SK-N-SH (cell line): ENCODE measurements around the gene TRAM2. TPM values are rescaled to one million over a fixed set of nuclear protein-coding genes. Genes with fewer than 3 reads are reported as not detected.

Source experiments
- CTCF ChIA-PET: fragments of 300-600, 350-600 bp; formaldehyde crosslinking; extraction: SDS; loops from one replicate; lab custom pipeline; 2021; lab: Yijun Ruan, JAX
- POLR2A ChIA-PET: fragments of 350-600 bp; sonication (Branson Sonifier 250); formaldehyde crosslinking; extraction: SDS; loops from one replicate; lab custom pipeline; 2020; ENCODE audit warnings: antibody characterized with exemption, inconsistent platforms; lab: Yijun Ruan, JAX
- DNase-seq: peaks from one replicate; pipeline ENCODE4 v3.0.0; 2012
- H2AFZ ChIP-seq: fragments of 200-600 bp; sonication (generic); 2 replicates; pipeline ENCODE4 v1.8.1; 2016; ENCODE audit warnings: antibody characterized with exemption, mild to moderate bottlenecking, low read depth
- H3F3A ChIP-seq: fragments of 200-600 bp; sonication (generic); replicated peaks from 2 replicates; pipeline ENCODE3; 2016; ENCODE audit warnings: antibody characterized with exemption, mild to moderate bottlenecking; ENCODE audit not compliant: insufficient read depth
- H3K27ac ChIP-seq, 2 experiments: fragments of 200-500 bp in 1 of 2; fragments of 200-600 bp in 1 of 2; sonication (Bioruptor generic) in 1 of 2; sonication (generic), shearing (Covaris generic) in 1 of 2; 2 replicates each; pipeline versions ENCODE4 v1.5.1 to v1.6.1; 2014 to 2016; ENCODE audit warnings: low read depth in 2 of 2, inconsistent platforms in 1 of 2, low read length in 1 of 2, mild to moderate bottlenecking in 1 of 2, mixed read lengths in 1 of 2
- H3K27me3 ChIP-seq: fragments of 200-600 bp; sonication (generic), shearing (Covaris generic); 2 replicates; pipeline ENCODE4 v1.6.1; 2016; ENCODE audit warnings: mixed run types; ENCODE audit not compliant: insufficient read depth
- H3K36me3 ChIP-seq, 2 experiments: fragments of 200-500 bp in 1 of 2; fragments of 200-600 bp in 1 of 2; sonication (Bioruptor generic) in 1 of 2; sonication (generic) in 1 of 2; replicated peaks in 1 of 2; 2 replicates each; pipeline versions ENCODE3 to v1.5.1; 2014 to 2016; ENCODE audit warnings: low read length in 1 of 2, mild to moderate bottlenecking in 1 of 2; ENCODE audit not compliant: insufficient read depth in 2 of 2, control insufficient read depth in 1 of 2
- H3K4me1 ChIP-seq, 2 experiments: fragments of 200-500 bp in 1 of 2; fragments of 200-600 bp in 1 of 2; sonication (Bioruptor generic) in 1 of 2; sonication (generic), shearing (Covaris generic) in 1 of 2; 2 replicates each; pipeline versions ENCODE4 v1.5.1 to v1.6.1; 2014 to 2016; ENCODE audit warnings: low read depth in 1 of 2, low read length in 1 of 2, mixed run types in 1 of 2; ENCODE audit not compliant: insufficient read depth in 2 of 2, control insufficient read depth in 1 of 2
- H3K4me2 ChIP-seq: fragments of 200-600 bp; sonication (generic), shearing (Covaris generic); 2 replicates; pipeline ENCODE4 v1.6.1; 2017; ENCODE audit warnings: mixed run types
- H3K4me3 ChIP-seq, 2 experiments: fragments of 200-500 bp in 1 of 2; fragments of 200-600 bp in 1 of 2; sonication (Bioruptor generic) in 1 of 2; sonication (generic), shearing (Covaris generic) in 1 of 2; 2 replicates each; pipeline versions ENCODE4 v1.5.1 to v1.8.1; 2014 to 2016; ENCODE audit warnings: low read depth in 2 of 2, inconsistent platforms in 1 of 2, low read length in 1 of 2, mild to moderate bottlenecking in 1 of 2, mixed read lengths in 1 of 2, moderate library complexity in 1 of 2
- H3K79me2 ChIP-seq: fragments of 200-600 bp; sonication (generic); 2 replicates; pipeline ENCODE4 v1.8.1; 2017; ENCODE audit warnings: mild to moderate bottlenecking; ENCODE audit not compliant: insufficient read depth
- H3K9ac ChIP-seq: fragments of 200-600 bp; sonication (generic); 2 replicates; pipeline ENCODE4 v1.6.1; 2017; ENCODE audit warnings: mixed run types
- H3K9me2 ChIP-seq: fragments of 200-600 bp; sonication (generic); 2 replicates; pipeline ENCODE4 v1.6.1; 2017; ENCODE audit warnings: mixed run types
- H3K9me3 ChIP-seq: fragments of 200-600 bp; sonication (generic); 2 replicates; pipeline ENCODE4 v1.6.1; 2017; ENCODE audit warnings: mixed run types, mild to moderate bottlenecking, moderate library complexity
- H4K20me1 ChIP-seq: fragments of 200-600 bp; sonication (generic); 2 replicates; pipeline ENCODE4 v1.6.1; 2017; ENCODE audit warnings: mild to moderate bottlenecking, mixed run types; ENCODE audit not compliant: insufficient read depth
- CHD2 ChIP-seq: fragments of 150-350 bp; IDR thresholded peaks from 2 replicates; pipeline ENCODE4 v1.6.1; 2018; ENCODE audit warnings: low read length; ENCODE audit not compliant: partially characterized antibody
- CTCF ChIP-seq: fragments of 200-600 bp; sonication (generic); IDR thresholded peaks from 2 replicates; pipeline ENCODE4 v1.6.1; 2017; ENCODE audit warnings: antibody characterized with exemption, mild to moderate bottlenecking, moderate library complexity
- ELF1 ChIP-seq: IDR thresholded peaks from 2 replicates; pipeline ENCODE4 v1.4.0; 2012
- EZH2phosphoT487 ChIP-seq: fragments of 200-600 bp; sonication (generic); IDR thresholded peaks from 2 replicates; pipeline ENCODE4 v1.6.1; 2017; ENCODE audit warnings: low read depth, mixed run types, mild to moderate bottlenecking, antibody characterized with exemption, moderate library complexity, borderline replicate concordance
- FOSL2 ChIP-seq: IDR thresholded peaks from 2 replicates; pipeline ENCODE4 v1.4.0; 2012; ENCODE audit warnings: low read depth, mild to moderate bottlenecking, moderate library complexity, borderline replicate concordance
- FOXJ3 ChIP-seq: sonication (generic); formaldehyde crosslinking; IDR thresholded peaks from 2 replicates; pipeline ENCODE4 v1.5.1; 2020; ENCODE audit warnings: mild to moderate bottlenecking, missing genetic modification reagents
- FOXM1 ChIP-seq: IDR thresholded peaks from 2 replicates; pipeline ENCODE4 v1.4.0; 2012; ENCODE audit warnings: low read depth, mild to moderate bottlenecking
- GABPA ChIP-seq: IDR thresholded peaks from 2 replicates; pipeline ENCODE4 v1.4.0; 2012; ENCODE audit warnings: low read depth, mild to moderate bottlenecking
- JUND ChIP-seq: IDR thresholded peaks from 2 replicates; pipeline ENCODE4 v1.4.0; 2012
- MXI1 ChIP-seq: IDR thresholded peaks from 2 replicates; pipeline ENCODE4 v1.6.1; 2012; ENCODE audit warnings: mild to moderate bottlenecking, low read depth, low read length, improper control_type of control experiment
- NFIC ChIP-seq: IDR thresholded peaks from 2 replicates; pipeline ENCODE4 v1.4.0; 2012; ENCODE audit warnings: borderline replicate concordance
- NRF1 ChIP-seq: IDR thresholded peaks from 2 replicates; pipeline ENCODE4 v1.6.1; 2012; ENCODE audit warnings: low read depth, mild to moderate bottlenecking, low read length
- POLR2AphosphoS5 ChIP-seq: IDR thresholded peaks from 2 replicates; pipeline ENCODE4 v1.6.1; 2012; ENCODE audit warnings: low read depth, low read length
- RAD21 ChIP-seq: IDR thresholded peaks from 2 replicates; pipeline ENCODE4 v1.6.1; 2012; ENCODE audit warnings: mild to moderate bottlenecking, low read length
- REST ChIP-seq: IDR thresholded peaks from 2 replicates; pipeline ENCODE4 v1.6.1; 2012; ENCODE audit warnings: mild to moderate bottlenecking, low read depth, low read length, moderate library complexity
- TAF1 ChIP-seq: IDR thresholded peaks from 2 replicates; pipeline ENCODE4 v1.6.1; 2012; ENCODE audit warnings: low read depth, mild to moderate bottlenecking, low read length, moderate library complexity, borderline replicate concordance
- YY1 ChIP-seq: IDR thresholded peaks from 2 replicates; pipeline ENCODE4 v1.4.0; 2012; ENCODE audit warnings: low read depth, mild to moderate bottlenecking
- WGBS: methylation state at CpG from one replicate; pipeline ENCODE4 v1.1.6; 2017; ENCODE audit warnings: low lambda C conversion rate; 5-methylcytosine and 5-hydroxymethylcytosine counted together
- polyA plus RNA-seq, 3 experiments: library from polyadenylated mRNA; depleted of rRNA; stranded (reverse); fragments of >200 nt; gene quantifications; 2 replicates each; pipeline ENCODE4 v1.2.3, GENCODE V29; 2012

The TRAM2 gene
- polyA plus RNA-seq, 1 of the 3 experiments (the other 2 are of a cell fraction): 26.4 TPM

- peak overlapping the region; percentile 97 to 98 for H3K27ac ChIP-seq
- H2AFZ ChIP-seq: no peak overlapping the region
- H3K4me2 ChIP-seq: peak overlapping the region; percentile 77
- 0 out of 4 replicates have a peak overlapping the region, but pooled peaks of 1 of the 2 experiments have one; percentile 35 for H3K4me3 ChIP-seq
- DNase-seq: no peak
- H3F3A ChIP-seq: peaks cover 37% of the 10 kb centered on the region
- CTCF ChIA-PET: interaction anchor here (1.0 kb wide), 1 partner anchor 80 kb away, joined by 3 read pairs; no protein-coding TSS in a partner anchor
- POLR2A ChIA-PET: no interaction called here
- H3K36me3 ChIP-seq: peaks cover 38 to 45% of the 10 kb centered on the region in 2 experiments
- WGBS: 87% methylated on average over 13 of the region's 13 CpGs
- TF ChIP-seq NRF1 (no peak), MXI1 (no peak), EZH2phosphoT487 (no peak), POLR2AphosphoS5 (no peak), ELF1 (no peak), RAD21 (no peak), FOSL2 (no peak), JUND (no peak), REST (no peak), CHD2 (no peak), FOXJ3 (no peak), CTCF (no peak), FOXM1 (no peak), NFIC (no peak), YY1 (no peak), GABPA (no peak), TAF1 (no peak)
- H3K27me3 ChIP-seq: no peaks in the 10 kb centered on the region
- H3K9ac ChIP-seq: peak overlapping the region; percentile 64
- H4K20me1 ChIP-seq: no peaks in the 10 kb centered on the region
- no peaks in the 10 kb centered on the region for H3K9me2 ChIP-seq
- no peaks in the 10 kb centered on the region for H3K9me3 ChIP-seq
- H3K79me2 ChIP-seq: peaks cover 58% of the 10 kb centered on the region
- peaks cover 47 to 50% of the 10 kb centered on the region in 2 experiments for H3K4me1 ChIP-seq
Measured at GRCh38 chr6:52518279-52518945, 58.4 kb downstream of the TRAM2 start.
